ENCODE data around the gene PRDX1.
"Not testable (repeated sequence)": the region's sequence is repeated elsewhere in the genome, so short reads cannot be mapped to it uniquely, and the experiment has no call there.

The PRDX1 gene

GRCh38 chr1:45491487-45492260 lies 30.0 kb downstream of the PRDX1 start (continued):
- TF ChIP-seq GLIS3 (CRISPR knock-in tag; IDR thresholded peaks at IDR 0.05) (no peak), PPARA (CRISPR knock-in tag; IDR thresholded peaks at IDR 0.05; ENCODE audit: borderline replicate concordance) (no peak), CSRNP3 (CRISPR knock-in tag; IDR thresholded peaks at IDR 0.05) (no peak), BACH2 (CRISPR knock-in tag; IDR thresholded peaks at IDR 0.05; ENCODE audit: borderline replicate concordance) (no peak), ISL1 (CRISPR knock-in tag; IDR thresholded peaks at IDR 0.05) (no peak)

- TF ChIP-seq GLIS3 (CRISPR knock-in tag; IDR thresholded peaks at IDR 0.05) = no peak
- no peak for TF ChIP-seq ESRRG (CRISPR knock-in tag; IDR thresholded peaks at IDR 0.05)
- no peak for TF ChIP-seq TOX (CRISPR knock-in tag; IDR thresholded peaks at IDR 0.05; ENCODE audit: borderline replicate concordance)
- no peak for TF ChIP-seq ARNTL (CRISPR knock-in tag; IDR thresholded peaks at IDR 0.05; ENCODE audit: borderline replicate concordance, low read depth)
- no peak for TF ChIP-seq CSRNP3 (CRISPR knock-in tag; IDR thresholded peaks at IDR 0.05)
- no peak for TF ChIP-seq POU6F1 (CRISPR knock-in tag; IDR thresholded peaks at IDR 0.05; ENCODE audit: borderline replicate concordance, low read depth)
- no peak for TF ChIP-seq PPARA (CRISPR knock-in tag; IDR thresholded peaks at IDR 0.05; ENCODE audit: borderline replicate concordance)
- no peak for TF ChIP-seq BACH2 (CRISPR knock-in tag; IDR thresholded peaks at IDR 0.05; ENCODE audit: borderline replicate concordance)
- no peak for TF ChIP-seq TSHZ2 (CRISPR knock-in tag; IDR thresholded peaks at IDR 0.05)
- TF ChIP-seq ZFP30 (CRISPR knock-in tag; IDR thresholded peaks at IDR 0.05) = no peak
- no peak for TF ChIP-seq ZFP3 (CRISPR knock-in tag; IDR thresholded peaks at IDR 0.05)
- no peak for TF ChIP-seq CSDC2 (CRISPR knock-in tag; IDR thresholded peaks at IDR 0.05)
- TF ChIP-seq ZC3H10 (CRISPR knock-in tag; IDR thresholded peaks at IDR 0.05) = no peak
- peak; percentile 92 for ATAC-seq
Observed at GRCh38 chr1:45490626-45491486, 30.8 kb downstream of the PRDX1 start, which contains the start of gene TESK2. TESK2 (minus strand) TSS chr1:45491163; CDS start chr1:45457785, 33,378 bp downstream.

GRCh38 chr1:45490121-45490625 lies 31.5 kb downstream of the PRDX1 start:
- TF ChIP-seq CREB5 (CRISPR knock-in tag; IDR thresholded peaks at IDR 0.05; ENCODE audit: low read depth) (no peak), PPARA (CRISPR knock-in tag; IDR thresholded peaks at IDR 0.05; ENCODE audit: borderline replicate concordance) (no peak)
- peak; percentile 13 for ATAC-seq

- not testable (repeated sequence) for ATAC-seq
Observed at GRCh38 chr1:45489379-45489778, 32.3 kb downstream of the PRDX1 start.
